HepG2 (cell line): ENCODE data around the gene CTTNBP2NL. TPM values are rescaled to one million over a fixed set of nuclear protein-coding genes. Genes with fewer than 3 reads are reported as not detected.

Experiments
- ATAC-seq: fragments of 200-7000 bp; cut with Tn5 transposase; 3 replicates; pipeline ENCODE4 v1.9.1; 2020; ENCODE audit warnings: mild to moderate bottlenecking, moderate library complexity
- BruUV-seq: library from RNA; stranded (reverse); fragments of 400-500 nt; replicated peaks from 2 replicates; lab custom pipeline; 2021; lab: Mats Ljungman, UMichigan
- CTCF ChIA-PET: fragments of 300-600 bp; formaldehyde crosslinking; extraction: SDS; loops from one replicate; lab custom pipeline; 2021; ENCODE audit warnings: low total read pairs, inconsistent platforms, low intra/inter-chr PET ratio; lab: Yijun Ruan, JAX
- POLR2A ChIA-PET: fragments of 350-600 bp; sonication (Branson Sonifier 250); formaldehyde crosslinking; loops from one replicate; lab custom pipeline; 2020; ENCODE audit warnings: antibody characterized with exemption, inconsistent platforms; lab: Yijun Ruan, JAX
- DNase-seq: peaks from one replicate; pipeline ENCODE4 v3.0.0-alpha.2; 2015; ENCODE audit warnings: low spot score
- FAIRE-seq: peaks from 3 replicates; lab custom pipeline; 2011; peaks lifted over from hg19 to GRCh38; lab: Jason Lieb, UNC
- H2AFZ ChIP-seq: one replicate; pipeline ENCODE4 v1.6.1; 2011; ENCODE audit warnings: low read length, inconsistent platforms
- H3K27ac ChIP-seq: fragments of 300-600 bp; 3 replicates; pipeline ENCODE4 v1.8.0; 2011; ENCODE audit warnings: mixed run types, mild to moderate bottlenecking, mixed read lengths, low read length, inconsistent platforms; ENCODE audit not compliant: insufficient read depth; ENCODE audit errors: extremely low read length
- H3K27me3 ChIP-seq, 2 experiments: fragments of 200-600 bp in 1 of 2; 2 replicates in 1 of 2; 3 replicates in 1 of 2; pipeline versions ENCODE4 v1.6.0 to v1.8.0; 2011; ENCODE audit warnings: low read length in 2 of 2, mild to moderate bottlenecking in 2 of 2, moderate library complexity in 2 of 2, inconsistent platforms in 1 of 2; ENCODE audit not compliant: insufficient read depth in 2 of 2, control insufficient read depth in 1 of 2
- H3K36me3 ChIP-seq, 2 experiments: fragments of 200-600 bp in 1 of 2; replicated peaks in 1 of 2; 2 replicates in 1 of 2; 3 replicates in 1 of 2; pipeline versions ENCODE4 v1.5.1 to v1.8.0; 2011; ENCODE audit warnings: low read length in 2 of 2, inconsistent platforms in 1 of 2; ENCODE audit not compliant: insufficient read depth in 2 of 2, control insufficient read depth in 1 of 2
- H3K4me1 ChIP-seq: 2 replicates; pipeline ENCODE4 v1.5.1; 2012; ENCODE audit warnings: low read length, inconsistent platforms; ENCODE audit not compliant: insufficient read depth
- H3K4me2 ChIP-seq: 2 replicates; pipeline ENCODE4 v1.6.0; 2011; ENCODE audit warnings: low read depth, low read length, inconsistent platforms
- H3K4me3 ChIP-seq, 3 experiments: fragments of 200-600 bp in 1 of 3; sonication (generic), shearing (Covaris generic) in 1 of 3; replicated peaks in 1 of 3; 2 replicates each; pipeline ENCODE4 v1.5.1; 2011 to 2016; ENCODE audit warnings: low read length in 3 of 3, inconsistent platforms in 2 of 3, low read depth in 2 of 3, mild to moderate bottlenecking in 2 of 3, control low read depth in 1 of 3, mixed read lengths in 1 of 3; ENCODE audit not compliant: insufficient read depth in 1 of 3
- H3K79me2 ChIP-seq: one replicate; pipeline ENCODE4 v1.6.1; 2011; ENCODE audit warnings: low read length, inconsistent platforms; ENCODE audit not compliant: insufficient read depth
- H3K9ac ChIP-seq: 2 replicates; pipeline ENCODE4 v1.6.0; 2011; ENCODE audit warnings: mild to moderate bottlenecking, low read depth, low read length, inconsistent platforms; ENCODE audit not compliant: insufficient read depth
- H3K9me3 ChIP-seq: 2 replicates; pipeline ENCODE4 v1.5.1; 2012; ENCODE audit warnings: mild to moderate bottlenecking, low read length
- H4K20me1 ChIP-seq: 2 replicates; pipeline ENCODE4 v1.6.0; 2011; ENCODE audit warnings: inconsistent platforms, mild to moderate bottlenecking, low read length, moderate library complexity; ENCODE audit not compliant: insufficient read depth
- GLI4 ChIP-seq: sonication (generic); formaldehyde crosslinking; IDR thresholded peaks from 2 replicates; pipeline ENCODE4 v1.5.1; 2020; ENCODE audit warnings: missing genetic modification reagents, mild to moderate bottlenecking, moderate library complexity, borderline replicate concordance
- IKZF4 ChIP-seq: sonication (generic); formaldehyde crosslinking; IDR thresholded peaks from 2 replicates; pipeline ENCODE4 v1.5.1; 2020; ENCODE audit warnings: borderline replicate concordance, mild to moderate bottlenecking, low read depth, missing genetic modification reagents; ENCODE audit errors: not compliant biosample characterization
- JUNB ChIP-seq: sonication (generic); formaldehyde crosslinking; IDR thresholded peaks from 2 replicates; pipeline ENCODE4 v1.8.0; 2022; ENCODE audit warnings: missing genetic modification reagents, mild to moderate bottlenecking, borderline replicate concordance
- MAF1 ChIP-seq: sonication (generic); formaldehyde crosslinking; IDR thresholded peaks from 2 replicates; pipeline ENCODE4 v1.5.0; 2020; ENCODE audit warnings: missing genetic modification reagents, borderline replicate concordance
- TBX3 ChIP-seq: fragments of 450-650 bp; IDR thresholded peaks from 2 replicates; pipeline ENCODE4 v1.6.1; 2017; ENCODE audit warnings: antibody characterized with exemption, mild to moderate bottlenecking, inconsistent platforms, borderline replicate concordance
- ZFAT ChIP-seq: sonication (generic); formaldehyde crosslinking; conservative IDR thresholded peaks from 2 replicates; pipeline ENCODE4 v1.8.1; 2023; ENCODE audit warnings: missing genetic modification reagents, inconsistent platforms
- ZNF124 ChIP-seq: sonication (generic); formaldehyde crosslinking; IDR thresholded peaks from 2 replicates; pipeline ENCODE4 v1.4.0; 2020; ENCODE audit warnings: missing genetic modification reagents
- ZNF234 ChIP-seq: sonication (generic); formaldehyde crosslinking; conservative IDR thresholded peaks from 2 replicates; pipeline ENCODE4 v1.5.1; 2020; ENCODE audit warnings: mild to moderate bottlenecking, missing genetic modification reagents
- ZNF33A ChIP-seq: sonication (generic); formaldehyde crosslinking; IDR thresholded peaks from 2 replicates; pipeline ENCODE4 v1.5.1; 2020; ENCODE audit warnings: missing genetic modification reagents, mild to moderate bottlenecking, moderate library complexity, borderline replicate concordance
- ZNF672 ChIP-seq: sonication (generic); formaldehyde crosslinking; IDR thresholded peaks from 2 replicates; pipeline ENCODE4 v1.8.1; 2022; ENCODE audit warnings: missing genetic modification reagents
- ZNF773 ChIP-seq: sonication (generic); formaldehyde crosslinking; IDR thresholded peaks from 2 replicates; pipeline ENCODE4 v1.4.0; 2020; ENCODE audit warnings: missing genetic modification reagents, borderline replicate concordance
- WGBS: methylation state at CpG from one replicate; pipeline ENCODE4 v1.1.6; 2017; ENCODE audit warnings: low lambda C conversion rate; 5-methylcytosine and 5-hydroxymethylcytosine counted together
- in situ Hi-C: cut with HindIII; loops from 2 replicates; pipeline ENCODE4 v1.10.0; 2017; ENCODE audit warnings: low pct_unique_long_range_greater_than_20kb; ENCODE audit not compliant: extremely low pct_ligation_motif_present
- intact Hi-C: fragments of 100-400 bp; cut with micrococcal nuclease; formaldehyde crosslinking; loops from one replicate; pipeline ENCODE4 v1.10.0; 2022; ENCODE audit not compliant: unreplicated experiment
- polyA plus RNA-seq, 8 experiments: library from polyadenylated mRNA; depleted of rRNA in 3 of 8; stranded (reverse) in 7 of 8; unstranded in 1 of 8; fragments of >200 nt; fragmentation: Illumina TruSeq in 4 of 8; extraction: Trizol in 4 of 8; gene quantifications; 2 replicates each; pipeline versions ENCODE4 v1.2.1 to v1.2.3, GENCODE V29; 2011 to 2016; ENCODE audit warnings: low read depth in 4 of 8, missing spikeins in 1 of 8, mixed read lengths in 1 of 8; ENCODE audit not compliant: insufficient read depth in 1 of 8
- total RNA-seq, 5 experiments: library from RNA; depleted of rRNA; stranded (reverse); fragments of >200 nt; fragmentation: Illumina TruSeq; extraction: Trizol; gene quantifications; 2 replicates each; pipeline ENCODE4 v1.2.3, GENCODE V29; 2016; ENCODE audit warnings: low read depth in 1 of 5
- TF ChIP-seq, protein P1 (sequence below): sonication (generic); formaldehyde crosslinking; IDR thresholded peaks from 2 replicates; pipeline ENCODE4 v1.4.0; 2020; ENCODE audit warnings: missing genetic modification reagents, borderline replicate concordance
- TF ChIP-seq, protein P2 (sequence below): sonication (generic); formaldehyde crosslinking; IDR thresholded peaks from 2 replicates; pipeline ENCODE4 v1.4.0; 2020; ENCODE audit warnings: missing genetic modification reagents
- TF ChIP-seq, protein P3 (sequence below): sonication (generic); formaldehyde crosslinking; IDR thresholded peaks from 2 replicates; pipeline ENCODE4 v1.4.0; 2020; ENCODE audit warnings: mild to moderate bottlenecking, missing genetic modification reagents
- TF ChIP-seq, protein P4 (sequence below): IDR thresholded peaks from 2 replicates; pipeline ENCODE4 v1.6.1; 2016; ENCODE audit warnings: low read depth, missing genetic modification reagents, missing compliant biosample characterization

Gene CTTNBP2NL
- total and polyA plus RNA-seq, 2 of the 13 experiments (the other 11 are each of a cell fraction or from before 2014, with no cell fraction given), result 2.1 to 4.1 TPM

DNA sequence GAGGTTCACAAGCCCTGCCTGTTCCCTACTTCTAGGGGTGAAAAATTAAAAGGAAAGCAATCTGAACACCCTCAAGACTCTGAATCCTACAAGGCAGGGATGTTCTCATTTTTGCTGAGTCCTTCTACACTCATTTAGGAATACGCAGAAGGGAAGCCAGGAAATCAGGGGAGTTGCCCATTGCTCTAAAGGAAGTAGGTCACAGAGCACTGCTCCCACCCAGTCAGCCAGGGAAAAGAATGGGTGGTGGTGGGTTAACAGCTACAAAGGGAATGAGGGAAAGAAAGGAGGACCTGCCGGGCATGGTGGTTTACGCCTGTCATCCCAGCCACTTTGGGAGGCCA is 2.4 kb upstream of the CTTNBP2NL start:
- ATAC-seq (no peak), DNase-seq (no peak)
- intact Hi-C loops, result no loop called here
- no peaks in the 10 kb centered on the region for H3K9me3 ChIP-seq
- CTCF ChIA-PET, result no interaction called here
- TF ChIP-seq GLI4 (CRISPR knock-in tag), result no peak
- no peak for TF ChIP-seq ZNF124 (CRISPR knock-in tag)
- TF ChIP-seq, protein P1, sequence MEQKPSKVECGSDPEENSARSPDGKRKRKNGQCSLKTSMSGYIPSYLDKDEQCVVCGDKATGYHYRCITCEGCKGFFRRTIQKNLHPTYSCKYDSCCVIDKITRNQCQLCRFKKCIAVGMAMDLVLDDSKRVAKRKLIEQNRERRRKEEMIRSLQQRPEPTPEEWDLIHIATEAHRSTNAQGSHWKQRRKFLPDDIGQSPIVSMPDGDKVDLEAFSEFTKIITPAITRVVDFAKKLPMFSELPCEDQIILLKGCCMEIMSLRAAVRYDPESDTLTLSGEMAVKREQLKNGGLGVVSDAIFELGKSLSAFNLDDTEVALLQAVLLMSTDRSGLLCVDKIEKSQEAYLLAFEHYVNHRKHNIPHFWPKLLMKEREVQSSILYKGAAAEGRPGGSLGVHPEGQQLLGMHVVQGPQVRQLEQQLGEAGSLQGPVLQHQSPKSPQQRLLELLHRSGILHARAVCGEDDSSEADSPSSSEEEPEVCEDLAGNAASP, result no peak
- TF ChIP-seq JUNB (CRISPR knock-in tag), result no peak
- TF ChIP-seq IKZF4 (CRISPR knock-in tag), result no peak
- TF ChIP-seq ZNF773 (CRISPR knock-in tag), result no peak
- no peak for TF ChIP-seq ZNF33A (CRISPR knock-in tag)
- TF ChIP-seq, protein P2, sequence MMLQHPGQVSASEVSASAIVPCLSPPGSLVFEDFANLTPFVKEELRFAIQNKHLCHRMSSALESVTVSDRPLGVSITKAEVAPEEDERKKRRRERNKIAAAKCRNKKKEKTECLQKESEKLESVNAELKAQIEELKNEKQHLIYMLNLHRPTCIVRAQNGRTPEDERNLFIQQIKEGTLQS, result no peak
- no peak for TF ChIP-seq ZNF234 (CRISPR knock-in tag)
- TF ChIP-seq TBX3, result no peak
- no peak for TF ChIP-seq MAF1 (CRISPR knock-in tag)
- no peak for TF ChIP-seq ZNF672 (CRISPR knock-in tag)
- TF ChIP-seq, protein P3, sequence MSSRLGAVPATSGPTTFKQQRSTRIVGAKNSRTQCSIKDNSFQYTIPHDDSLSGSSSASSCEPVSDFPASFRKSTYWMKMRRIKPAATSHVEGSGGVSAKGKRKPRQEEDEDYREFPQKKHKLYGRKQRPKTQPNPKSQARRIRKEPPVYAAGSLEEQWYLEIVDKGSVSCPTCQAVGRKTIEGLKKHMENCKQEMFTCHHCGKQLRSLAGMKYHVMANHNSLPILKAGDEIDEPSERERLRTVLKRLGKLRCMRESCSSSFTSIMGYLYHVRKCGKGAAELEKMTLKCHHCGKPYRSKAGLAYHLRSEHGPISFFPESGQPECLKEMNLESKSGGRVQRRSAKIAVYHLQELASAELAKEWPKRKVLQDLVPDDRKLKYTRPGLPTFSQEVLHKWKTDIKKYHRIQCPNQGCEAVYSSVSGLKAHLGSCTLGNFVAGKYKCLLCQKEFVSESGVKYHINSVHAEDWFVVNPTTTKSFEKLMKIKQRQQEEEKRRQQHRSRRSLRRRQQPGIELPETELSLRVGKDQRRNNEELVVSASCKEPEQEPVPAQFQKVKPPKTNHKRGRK (CRISPR knock-in tag), result no peak
- no peak for TF ChIP-seq ZFAT (CRISPR knock-in tag)
- TF ChIP-seq, protein P4, sequence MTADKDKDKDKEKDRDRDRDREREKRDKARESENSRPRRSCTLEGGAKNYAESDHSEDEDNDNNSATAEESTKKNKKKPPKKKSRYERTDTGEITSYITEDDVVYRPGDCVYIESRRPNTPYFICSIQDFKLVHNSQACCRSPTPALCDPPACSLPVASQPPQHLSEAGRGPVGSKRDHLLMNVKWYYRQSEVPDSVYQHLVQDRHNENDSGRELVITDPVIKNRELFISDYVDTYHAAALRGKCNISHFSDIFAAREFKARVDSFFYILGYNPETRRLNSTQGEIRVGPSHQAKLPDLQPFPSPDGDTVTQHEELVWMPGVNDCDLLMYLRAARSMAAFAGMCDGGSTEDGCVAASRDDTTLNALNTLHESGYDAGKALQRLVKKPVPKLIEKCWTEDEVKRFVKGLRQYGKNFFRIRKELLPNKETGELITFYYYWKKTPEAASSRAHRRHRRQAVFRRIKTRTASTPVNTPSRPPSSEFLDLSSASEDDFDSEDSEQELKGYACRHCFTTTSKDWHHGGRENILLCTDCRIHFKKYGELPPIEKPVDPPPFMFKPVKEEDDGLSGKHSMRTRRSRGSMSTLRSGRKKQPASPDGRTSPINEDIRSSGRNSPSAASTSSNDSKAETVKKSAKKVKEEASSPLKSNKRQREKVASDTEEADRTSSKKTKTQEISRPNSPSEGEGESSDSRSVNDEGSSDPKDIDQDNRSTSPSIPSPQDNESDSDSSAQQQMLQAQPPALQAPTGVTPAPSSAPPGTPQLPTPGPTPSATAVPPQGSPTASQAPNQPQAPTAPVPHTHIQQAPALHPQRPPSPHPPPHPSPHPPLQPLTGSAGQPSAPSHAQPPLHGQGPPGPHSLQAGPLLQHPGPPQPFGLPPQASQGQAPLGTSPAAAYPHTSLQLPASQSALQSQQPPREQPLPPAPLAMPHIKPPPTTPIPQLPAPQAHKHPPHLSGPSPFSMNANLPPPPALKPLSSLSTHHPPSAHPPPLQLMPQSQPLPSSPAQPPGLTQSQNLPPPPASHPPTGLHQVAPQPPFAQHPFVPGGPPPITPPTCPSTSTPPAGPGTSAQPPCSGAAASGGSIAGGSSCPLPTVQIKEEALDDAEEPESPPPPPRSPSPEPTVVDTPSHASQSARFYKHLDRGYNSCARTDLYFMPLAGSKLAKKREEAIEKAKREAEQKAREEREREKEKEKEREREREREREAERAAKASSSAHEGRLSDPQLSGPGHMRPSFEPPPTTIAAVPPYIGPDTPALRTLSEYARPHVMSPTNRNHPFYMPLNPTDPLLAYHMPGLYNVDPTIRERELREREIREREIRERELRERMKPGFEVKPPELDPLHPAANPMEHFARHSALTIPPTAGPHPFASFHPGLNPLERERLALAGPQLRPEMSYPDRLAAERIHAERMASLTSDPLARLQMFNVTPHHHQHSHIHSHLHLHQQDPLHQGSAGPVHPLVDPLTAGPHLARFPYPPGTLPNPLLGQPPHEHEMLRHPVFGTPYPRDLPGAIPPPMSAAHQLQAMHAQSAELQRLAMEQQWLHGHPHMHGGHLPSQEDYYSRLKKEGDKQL (CRISPR knock-in tag), result no peak
- TF ChIP-seq, all 625 proteins: peak for 0
- peaks cover 19% of the 10 kb centered on the region for H3K79me2 ChIP-seq
- H3K4me3 ChIP-seq, result 0 out of 6 replicates have a peak overlapping the region, but pooled peaks of 2 of the 3 experiments have one; percentile 43 to 46
- in situ Hi-C loops, result loop anchor here (5.0 kb wide), 2 partner anchors 224 to 314 kb away; partner anchors contain the start of genes CAPZA1, RHOC and ST7L
- H3K27me3 ChIP-seq, result no peaks in the 10 kb centered on the region; a peak in 1 of 5 replicates
- no peak overlapping the region for H3K27ac ChIP-seq
- no peak for FAIRE-seq
- no peaks in the 10 kb centered on the region for H4K20me1 ChIP-seq
- peak overlapping the region; percentile 85 for H3K4me2 ChIP-seq
- peak overlapping the region; percentile 62 for H2AFZ ChIP-seq
- peak overlapping the region; percentile 18; the same call in 1 of the 2 replicates for H3K9ac ChIP-seq
- no TSS peak for BruUV-seq
- POLR2A ChIA-PET, result interaction anchor here (0.9 to 1.7 kb wide), 3 partner anchors 151 to 311 kb away, joined by 3 to 7 read pairs (median 3); partner anchors contain the start of gene ST7L
- H3K4me1 ChIP-seq, result peaks cover 63% of the 10 kb centered on the region
- H3K36me3 ChIP-seq, result no peaks in the 10 kb centered on the region
- 30% methylated on average over 3 of the region's 3 CpGs for WGBS
